ENCODE data around the gene LPP.

Gene LPP

GRCh38 chr3:188199386-188199785 is 45.4 kb downstream of the LPP start:
- no peak for TF ChIP-seq SIN3A (IDR thresholded peaks at IDR 0.05; ENCODE audit: borderline replicate concordance, insufficient read depth, low read length)
- no peak for TF ChIP-seq POLR2AphosphoS5 (IDR thresholded peaks at IDR 0.05; ENCODE audit: low read depth, low read length)

- TF ChIP-seq FOXP2 (optimal IDR thresholded peaks at IDR 0.05; ENCODE audit: borderline replicate concordance, extremely low read depth, extremely low read length, insufficient read depth), result no peak
- no peak for TF ChIP-seq SIN3A (IDR thresholded peaks at IDR 0.05; ENCODE audit: borderline replicate concordance, insufficient read depth, low read length)
- TF ChIP-seq TAF1 (IDR thresholded peaks at IDR 0.05; ENCODE audit: borderline replicate concordance, insufficient read depth, low read length), result no peak
Observed at GRCh38 chr3:188200481-188200880, 46.5 kb downstream of the LPP start.

- TF ChIP-seq POLR2AphosphoS5 (IDR thresholded peaks at IDR 0.05; ENCODE audit: low read depth, low read length) (no peak), SIN3A (IDR thresholded peaks at IDR 0.05; ENCODE audit: borderline replicate concordance, insufficient read depth, low read length) (no peak), FOXP2 (optimal IDR thresholded peaks at IDR 0.05; ENCODE audit: borderline replicate concordance, extremely low read depth, extremely low read length, insufficient read depth) (no peak), REST (IDR thresholded peaks at IDR 0.05; ENCODE audit: insufficient read depth in 1 of 2, low read depth in 2 of 2, low read length in 2 of 2) (no peak), TAF1 (IDR thresholded peaks at IDR 0.05; ENCODE audit: borderline replicate concordance, insufficient read depth, low read length) (no peak)
Observed at GRCh38 chr3:188202358-188203138, 48.6 kb downstream of the LPP start.

GRCh38 chr3:188204526-188204925 is 50.6 kb downstream of the LPP start:
- TF ChIP-seq FOXP2 (optimal IDR thresholded peaks at IDR 0.05; ENCODE audit: borderline replicate concordance, extremely low read depth, extremely low read length, insufficient read depth) (no peak), TAF1 (IDR thresholded peaks at IDR 0.05; ENCODE audit: borderline replicate concordance, insufficient read depth, low read length) (no peak), POLR2AphosphoS5 (IDR thresholded peaks at IDR 0.05; ENCODE audit: low read depth, low read length) (no peak), REST (IDR thresholded peaks at IDR 0.05; ENCODE audit: insufficient read depth in 1 of 2, low read depth in 2 of 2, low read length in 2 of 2) (no peak), SIN3A (IDR thresholded peaks at IDR 0.05; ENCODE audit: borderline replicate concordance, insufficient read depth, low read length) (no peak)

GRCh38 chr3:188205992-188206416 is 52.0 kb downstream of the LPP start:
- TF ChIP-seq FOXP2 (optimal IDR thresholded peaks at IDR 0.05; ENCODE audit: borderline replicate concordance, extremely low read depth, extremely low read length, insufficient read depth), result no peak
- no peak for TF ChIP-seq REST (IDR thresholded peaks at IDR 0.05; ENCODE audit: insufficient read depth in 1 of 2, low read depth in 2 of 2, low read length in 2 of 2)
- TF ChIP-seq POLR2AphosphoS5 (IDR thresholded peaks at IDR 0.05; ENCODE audit: low read depth, low read length), result no peak
- TF ChIP-seq SIN3A (IDR thresholded peaks at IDR 0.05; ENCODE audit: borderline replicate concordance, insufficient read depth, low read length), result no peak
- TF ChIP-seq TAF1 (IDR thresholded peaks at IDR 0.05; ENCODE audit: borderline replicate concordance, insufficient read depth, low read length), result no peak

- TF ChIP-seq POLR2AphosphoS5 (IDR thresholded peaks at IDR 0.05; ENCODE audit: low read depth, low read length) (no peak), REST (IDR thresholded peaks at IDR 0.05; ENCODE audit: insufficient read depth in 1 of 2, low read depth in 2 of 2, low read length in 2 of 2) (no peak), FOXP2 (optimal IDR thresholded peaks at IDR 0.05; ENCODE audit: borderline replicate concordance, extremely low read depth, extremely low read length, insufficient read depth) (no peak), TAF1 (IDR thresholded peaks at IDR 0.05; ENCODE audit: borderline replicate concordance, insufficient read depth, low read length) (no peak), SIN3A (IDR thresholded peaks at IDR 0.05; ENCODE audit: borderline replicate concordance, insufficient read depth, low read length) (no peak)
Observed at GRCh38 chr3:188206787-188207186, 52.8 kb downstream of the LPP start.
